HG03060 (cell line): Measurements from ENCODE around the gene PTCHD1.

Source experiments
- ATAC-seq: cut with Tn5 transposase; IDR thresholded peaks from one replicate; pipeline ENCODE4 v1.9.1; 2021; ENCODE audit warnings: low read depth, moderate number of reproducible peaks; ENCODE audit not compliant: unreplicated experiment

Gene PTCHD1

DNA sequence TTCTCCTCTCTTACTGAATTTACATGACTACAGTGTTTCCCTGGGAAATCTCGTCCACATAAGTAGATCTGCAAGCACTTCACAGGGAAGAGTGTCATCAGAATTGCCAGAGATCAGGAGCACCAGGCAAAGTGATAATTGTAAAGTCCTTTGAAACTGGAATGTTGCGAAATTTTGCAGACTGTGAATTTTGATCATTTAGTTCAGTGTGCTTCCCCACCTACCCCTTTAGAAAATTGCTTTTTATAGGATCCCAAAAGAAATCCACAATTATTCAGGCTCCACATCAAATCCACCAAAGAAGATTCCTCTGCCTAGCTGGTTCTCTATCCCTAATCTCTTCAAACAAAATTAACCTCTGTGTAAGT, 10.2 kb downstream of the PTCHD1 start:
- no peak for ATAC-seq

DNA sequence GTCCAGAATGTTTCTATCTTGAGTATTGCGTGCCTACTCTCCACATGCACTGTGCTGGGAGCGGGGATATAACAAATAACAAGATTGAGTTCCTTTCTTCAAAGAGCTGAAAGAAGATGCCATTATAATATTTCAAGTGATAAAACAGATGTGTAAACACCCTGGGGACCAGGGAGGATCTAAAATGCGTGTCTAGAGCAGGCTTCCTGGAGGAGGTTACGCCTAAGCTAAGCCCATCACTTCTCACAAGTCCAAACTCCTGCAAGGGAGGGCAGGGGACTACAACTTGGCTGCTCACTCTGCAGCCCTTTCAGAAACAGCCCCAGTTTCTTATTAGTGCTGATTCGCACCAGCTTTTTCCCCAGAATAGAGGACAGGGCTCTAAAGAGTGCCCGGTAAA, 21.5 kb downstream of the PTCHD1 start:
- no peak for ATAC-seq

DNA sequence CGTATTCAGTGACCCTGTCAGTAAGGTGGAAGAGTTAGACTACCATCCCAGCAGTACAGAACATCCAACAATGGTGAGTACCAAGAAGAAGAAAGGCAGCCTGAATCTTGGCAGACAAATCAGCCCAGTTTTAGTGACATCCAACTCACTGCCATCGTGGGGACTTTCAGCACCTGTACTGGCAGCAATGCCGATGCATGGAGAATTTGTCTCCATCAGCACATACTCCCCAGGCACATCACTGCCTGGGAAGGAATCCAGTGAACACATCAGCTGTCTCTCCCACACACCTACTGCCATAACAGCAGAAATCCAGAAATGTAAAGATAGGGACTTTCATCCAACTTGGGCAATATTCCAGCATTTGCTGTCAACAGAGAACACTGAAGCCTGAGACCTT, 29.8 kb downstream of the PTCHD1 start:
- no peak for ATAC-seq

DNA sequence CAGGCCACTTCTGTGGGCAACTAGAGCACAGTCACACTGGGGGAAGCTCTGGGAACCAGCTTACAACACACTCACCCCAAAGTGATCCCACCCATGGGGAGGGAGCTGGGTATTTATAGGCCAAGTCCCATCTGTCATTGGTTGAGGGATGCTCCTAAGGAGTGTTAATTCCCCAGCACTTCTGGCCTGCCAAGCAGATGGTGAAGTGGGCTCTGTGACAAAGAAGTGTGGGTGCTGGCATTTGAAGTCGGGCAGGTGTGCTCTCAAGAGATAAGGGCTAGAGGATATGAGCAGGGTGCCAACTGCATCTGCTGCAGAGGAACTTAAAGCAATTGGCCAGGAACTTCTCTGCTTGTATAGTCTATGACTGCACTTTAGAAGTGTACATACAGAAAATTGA, 30.9 kb downstream of the PTCHD1 start:
- no peak for ATAC-seq

DNA sequence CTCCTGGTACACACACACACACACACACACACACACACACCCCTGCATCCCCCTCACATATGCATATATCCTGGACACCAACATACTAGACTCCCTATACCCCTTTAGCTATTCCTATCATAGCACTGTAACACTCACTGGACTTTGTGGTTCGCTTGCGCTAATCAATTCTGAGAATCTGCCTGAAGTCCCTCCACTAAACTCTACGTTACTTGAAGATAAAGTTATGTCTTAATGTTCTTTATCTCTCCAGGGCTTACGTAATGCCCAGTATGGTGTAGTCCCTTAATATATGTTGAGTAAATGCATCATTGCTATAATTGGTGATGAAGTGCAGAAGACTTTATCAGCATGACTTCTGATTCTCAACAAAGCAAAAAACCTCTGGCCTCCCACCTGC, 32.3 kb downstream of the PTCHD1 start:
- ATAC-seq: no peak

DNA sequence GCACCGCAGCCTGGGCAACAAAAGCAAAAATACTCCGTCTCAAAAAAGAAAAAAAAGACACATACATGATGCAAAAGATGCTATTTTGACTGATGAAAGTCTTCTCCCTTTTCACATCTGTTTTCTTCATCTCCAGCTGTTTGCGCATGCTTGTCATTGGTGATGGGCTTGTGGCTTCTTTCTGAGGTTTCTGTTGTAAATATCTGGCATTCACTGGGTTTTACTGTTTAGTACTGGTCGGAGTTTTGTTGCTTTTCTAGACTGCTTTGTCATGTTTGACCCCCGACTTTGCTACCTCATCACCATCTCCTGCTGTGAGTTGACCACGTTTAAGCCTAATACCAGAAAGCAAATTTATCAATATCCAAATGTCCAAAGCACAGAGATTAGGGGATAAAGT, 34.4 kb downstream of the PTCHD1 start:
- no peak for ATAC-seq

DNA sequence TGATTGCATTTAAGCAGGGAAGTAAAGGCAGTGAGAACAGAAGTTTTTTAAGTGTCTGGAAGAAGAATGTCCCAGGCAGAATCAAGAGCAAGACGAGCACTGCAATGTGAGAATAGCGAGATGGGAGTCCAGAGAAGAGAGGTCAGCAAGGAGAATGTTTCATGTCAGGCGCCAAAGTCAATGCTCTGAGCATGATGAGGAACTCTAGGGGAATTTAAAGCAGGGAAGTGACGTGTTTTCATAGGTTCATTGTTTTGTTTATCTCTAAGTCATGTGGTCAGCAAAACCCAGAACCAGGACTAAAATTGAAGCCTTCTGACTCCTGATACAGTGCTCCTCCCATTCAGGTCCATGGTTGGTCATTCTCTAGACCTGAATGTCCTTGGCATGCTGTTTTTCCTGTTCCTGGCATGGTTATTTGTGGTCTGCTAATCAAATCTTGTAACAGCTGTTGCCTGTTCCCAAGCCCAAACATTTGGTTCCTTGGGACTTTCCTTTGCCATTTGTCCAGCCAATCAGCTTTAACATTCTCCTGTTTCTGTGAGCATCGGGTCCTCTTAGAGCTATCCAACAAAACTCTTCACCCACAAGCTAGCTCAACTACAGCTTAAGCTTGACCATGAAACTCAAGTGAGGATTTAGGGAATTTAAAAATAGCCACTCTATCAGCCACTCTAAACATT, 37.7 kb downstream of the PTCHD1 start:
- no peak for ATAC-seq

DNA sequence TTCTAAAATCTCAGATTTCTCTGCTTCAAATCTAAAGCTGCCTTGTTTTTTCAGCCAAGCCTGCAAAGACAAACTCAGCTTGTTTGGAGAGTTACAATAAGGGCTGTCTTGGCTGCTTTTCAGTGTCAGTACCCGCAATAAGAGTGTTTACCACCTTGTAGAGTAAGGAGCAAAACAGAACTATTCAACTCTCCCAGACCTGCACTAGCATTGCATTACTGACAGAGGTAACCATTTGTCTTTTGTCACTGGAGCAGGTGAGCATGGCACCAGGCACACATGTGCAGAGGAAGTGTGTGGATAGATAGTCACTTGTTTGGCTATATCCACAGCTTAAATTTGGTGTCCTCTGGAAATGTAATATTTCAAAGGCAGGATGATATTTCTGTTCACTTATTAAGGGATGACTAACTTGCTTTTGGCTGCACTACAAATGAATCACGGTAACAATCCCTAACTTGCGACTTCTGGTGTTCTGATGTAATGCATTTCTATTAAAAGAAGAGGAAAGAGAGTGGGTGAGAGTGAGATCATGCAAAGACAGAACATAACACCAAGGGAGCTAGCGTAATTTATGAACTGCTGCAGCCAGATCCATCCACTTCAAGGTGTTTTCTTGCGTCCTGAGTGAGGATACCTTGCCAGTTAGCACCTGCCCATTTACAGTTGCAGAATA, 38.6 kb downstream of the PTCHD1 start:
- ATAC-seq: no peak

DNA sequence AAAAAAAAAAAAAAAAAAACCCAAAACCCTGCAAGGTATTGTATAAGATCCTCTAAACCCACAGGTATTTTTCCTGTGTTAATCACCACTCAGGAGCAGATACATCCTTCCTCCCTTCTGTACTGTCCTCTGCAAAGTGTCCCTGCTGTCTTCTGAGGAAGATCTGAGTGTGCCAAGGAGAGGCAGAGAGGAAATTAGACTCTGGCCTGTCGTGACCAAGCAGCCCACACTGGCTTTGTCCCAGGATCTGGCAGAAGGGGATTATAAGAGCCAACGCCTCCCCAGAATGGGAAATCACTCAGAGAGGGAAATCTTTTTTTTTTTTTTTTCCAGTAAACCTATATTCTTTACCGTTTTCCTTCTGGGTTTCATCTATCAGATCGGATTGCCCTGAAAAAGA, 39.6 kb downstream of the PTCHD1 start:
- ATAC-seq: no peak

DNA sequence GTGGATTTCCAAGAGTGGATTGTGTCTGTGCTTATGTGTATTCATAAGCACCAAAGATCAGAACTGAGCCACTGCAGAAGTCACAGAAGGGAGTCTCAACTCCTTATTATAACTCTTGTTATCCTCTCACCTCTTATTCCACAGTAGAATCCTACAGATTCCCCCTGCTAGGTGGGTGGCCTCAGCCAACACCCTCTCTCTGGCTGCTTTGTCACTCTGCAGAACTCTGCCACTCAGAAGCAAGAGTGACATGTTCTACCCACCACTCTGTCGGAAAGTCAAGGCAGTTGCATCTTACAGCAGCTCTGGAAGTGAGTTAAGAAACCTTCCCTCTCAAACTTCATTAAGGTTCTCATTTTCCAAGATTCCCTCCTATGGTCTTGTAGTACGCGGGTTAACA, 41.9 kb downstream of the PTCHD1 start:
- ATAC-seq: no peak

DNA sequence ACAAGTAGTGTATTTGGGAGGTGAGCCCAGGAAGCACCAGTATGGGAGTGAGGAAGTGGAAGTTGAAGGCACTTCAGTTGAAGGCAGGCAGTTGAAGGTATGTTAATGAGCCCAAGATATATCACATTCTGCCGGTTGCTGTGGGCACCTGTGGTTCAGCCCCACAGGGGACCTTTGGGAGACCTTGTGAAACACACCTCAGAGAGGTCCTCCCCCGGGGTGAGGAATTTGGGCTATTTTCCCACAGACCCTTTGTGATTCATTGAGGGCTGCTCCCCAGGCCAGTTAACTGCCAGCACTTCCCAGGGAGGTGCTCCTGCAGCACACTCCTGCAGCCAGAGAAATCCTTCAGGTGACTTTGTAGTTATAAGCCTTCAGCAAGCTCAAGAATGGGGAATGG, 45.9 kb downstream of the PTCHD1 start:
- no peak for ATAC-seq

DNA sequence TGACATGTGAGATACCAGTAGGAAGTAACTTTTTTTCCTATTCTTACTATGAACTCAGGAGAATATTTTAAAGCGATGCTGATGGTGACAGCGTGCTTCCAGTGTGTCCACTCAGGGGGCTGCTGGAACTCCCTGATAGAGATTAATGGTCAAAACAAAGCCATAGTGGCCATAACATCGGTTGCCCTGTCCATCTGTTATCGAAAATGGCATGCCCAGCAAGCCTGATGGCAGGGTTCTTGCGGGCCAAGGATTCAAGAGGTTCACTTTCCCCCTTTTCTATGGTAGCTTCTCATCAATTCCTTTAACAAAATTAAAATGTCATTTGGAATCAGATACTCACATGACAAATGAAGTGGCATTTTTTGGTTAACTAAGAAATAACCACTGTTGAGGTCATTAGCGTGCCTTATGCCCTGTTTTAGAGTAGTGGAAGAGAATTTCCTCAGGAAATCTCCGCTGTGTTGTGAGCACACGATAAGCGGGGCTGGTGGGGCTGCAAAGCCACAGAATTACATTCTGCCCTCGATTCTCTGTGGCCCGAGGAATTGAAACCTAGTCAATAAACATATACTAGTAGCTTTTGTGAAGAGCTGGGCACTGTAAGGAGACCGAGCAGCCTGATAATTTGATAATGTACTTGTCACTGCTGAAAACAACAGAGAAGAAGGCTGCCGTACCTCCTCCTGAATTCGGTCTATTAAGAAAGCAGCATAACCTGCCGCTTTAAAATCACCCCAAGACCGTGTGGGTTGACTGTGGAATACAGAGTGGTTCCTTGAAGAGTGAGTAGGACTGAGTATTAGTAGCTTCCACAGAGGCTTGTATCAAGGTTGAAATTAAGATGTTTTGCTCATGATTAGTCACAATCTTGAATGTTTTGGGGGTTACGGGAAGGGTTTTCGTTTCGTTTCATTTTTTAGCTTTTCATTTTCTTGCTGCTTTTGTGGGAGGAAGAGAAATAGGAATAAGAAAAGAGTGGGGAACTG, 46.7 kb downstream of the PTCHD1 start:
- no peak for ATAC-seq

DNA sequence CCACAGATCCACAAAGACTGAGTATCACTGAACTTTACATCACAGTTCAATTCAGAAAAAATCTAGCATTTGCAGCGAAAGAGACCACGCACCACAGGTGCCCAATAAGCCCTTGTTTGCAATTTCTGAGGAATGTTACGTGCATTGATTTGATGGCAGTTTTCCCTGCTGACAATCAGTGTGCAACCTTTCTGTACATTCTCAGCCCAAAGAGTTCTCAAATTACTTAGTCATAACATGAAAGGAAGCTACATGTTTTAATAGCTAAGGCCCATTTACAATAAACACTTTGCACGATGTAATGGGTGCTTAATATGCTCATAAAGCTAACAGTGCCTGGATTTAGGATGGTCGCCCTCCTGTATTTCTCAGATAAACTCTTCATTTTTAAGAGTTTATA, 47.9 kb downstream of the PTCHD1 start:
- no peak for ATAC-seq

DNA sequence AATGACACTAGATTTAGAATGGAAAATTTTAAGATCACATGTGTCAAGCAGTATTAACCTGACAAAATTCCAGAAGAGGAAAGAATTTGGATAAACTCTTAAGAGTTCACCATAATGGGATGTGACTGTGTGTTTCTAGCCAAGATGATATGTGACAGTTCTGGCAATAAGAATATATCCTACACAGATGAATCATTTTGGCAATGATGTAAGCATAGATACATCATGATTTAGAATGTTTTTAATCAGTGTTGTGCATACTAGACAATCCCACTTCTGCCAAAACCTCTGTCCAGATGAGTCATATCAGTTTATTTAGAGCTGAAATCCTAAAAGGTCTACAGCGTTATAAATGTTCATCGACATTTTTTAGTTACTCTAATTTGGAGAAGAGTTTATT, 48.8 kb downstream of the PTCHD1 start:
- ATAC-seq: no peak

DNA sequence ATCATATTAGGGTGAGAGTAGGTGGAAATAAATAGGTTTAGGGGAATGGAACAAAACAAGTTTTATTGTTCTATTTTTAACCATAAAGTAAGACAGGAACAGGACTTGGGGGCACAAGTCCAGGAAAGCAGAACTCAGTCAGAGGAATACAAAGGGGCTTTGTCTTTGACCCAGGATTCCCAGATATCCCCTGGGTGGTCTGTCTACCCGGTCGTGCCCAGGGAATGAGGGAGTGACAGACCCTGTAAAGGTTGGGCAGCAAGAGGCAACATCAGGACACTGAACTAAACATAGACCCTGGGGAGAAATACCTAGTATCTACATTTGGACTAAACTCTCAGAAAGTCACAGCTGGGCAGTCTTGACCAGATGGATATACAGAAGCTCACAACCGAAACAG, 50.6 kb downstream of the PTCHD1 start:
- ATAC-seq: no peak

DNA sequence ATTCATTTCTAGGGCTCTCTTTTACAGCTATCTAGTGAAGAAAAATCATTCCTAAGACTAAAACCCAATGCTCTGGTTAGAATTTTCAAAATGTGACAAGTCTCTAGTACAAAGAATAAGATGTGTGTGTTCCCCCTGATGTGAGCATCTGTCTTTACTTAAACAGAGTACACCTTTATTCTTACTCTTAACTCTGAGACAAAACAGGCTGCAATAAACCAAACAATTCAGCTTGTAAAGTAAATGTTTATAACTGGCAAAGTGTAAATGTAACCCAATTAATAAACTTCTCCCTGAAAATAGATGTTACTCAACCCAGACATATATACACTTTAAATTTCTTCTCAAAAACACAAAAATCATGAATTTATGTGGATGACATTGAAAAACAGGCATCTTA, 51.6 kb downstream of the PTCHD1 start:
- no peak for ATAC-seq

DNA sequence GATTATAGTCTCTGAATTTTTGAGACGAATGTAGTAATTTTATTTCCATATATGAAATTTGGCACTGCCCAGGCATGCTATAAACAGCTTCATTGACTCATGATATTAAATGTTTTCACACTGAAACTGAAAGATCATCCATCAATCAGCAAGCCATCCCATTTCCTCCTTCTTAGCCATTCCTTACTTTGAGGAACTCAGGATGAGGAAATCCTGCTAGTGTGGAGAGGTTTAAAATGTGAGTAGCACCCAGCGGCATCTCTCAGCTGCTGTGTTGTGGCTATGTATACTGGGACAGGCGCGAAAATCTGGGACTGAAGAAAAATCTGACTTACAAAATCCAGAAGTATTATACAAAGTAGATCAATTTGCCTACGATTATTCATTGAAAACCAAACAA, 52.1 kb downstream of the PTCHD1 start:
- ATAC-seq: no peak

DNA sequence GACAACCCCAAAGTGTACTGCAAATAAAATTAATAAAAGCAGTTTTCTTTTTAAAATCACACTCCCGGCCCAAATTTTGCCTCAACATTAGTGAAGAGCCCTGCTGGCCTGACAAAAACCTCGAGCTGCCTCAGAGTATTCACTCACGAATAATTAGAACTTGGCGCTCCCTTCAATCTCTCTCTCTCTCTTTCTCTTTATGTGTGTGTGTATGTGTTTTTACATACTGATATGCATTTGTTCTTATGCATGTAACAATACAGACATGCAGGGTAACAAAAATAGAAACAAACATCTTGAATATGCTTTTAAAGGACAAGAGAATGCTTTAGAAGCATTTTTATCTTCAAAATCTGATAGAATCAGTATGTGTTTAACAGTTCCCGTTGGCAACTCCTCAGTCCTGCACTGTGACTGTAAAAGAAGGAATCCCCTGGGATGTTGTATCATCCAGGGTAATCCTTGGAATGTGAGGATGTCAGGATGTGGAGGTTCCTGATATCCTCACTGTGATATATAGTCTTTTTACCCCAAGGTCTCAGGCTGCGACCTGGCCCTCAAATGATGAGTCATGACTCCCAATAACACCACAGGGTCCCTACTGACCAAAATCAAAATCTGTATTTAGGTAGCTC, 53.0 kb downstream of the PTCHD1 start:
- ATAC-seq: no peak

DNA sequence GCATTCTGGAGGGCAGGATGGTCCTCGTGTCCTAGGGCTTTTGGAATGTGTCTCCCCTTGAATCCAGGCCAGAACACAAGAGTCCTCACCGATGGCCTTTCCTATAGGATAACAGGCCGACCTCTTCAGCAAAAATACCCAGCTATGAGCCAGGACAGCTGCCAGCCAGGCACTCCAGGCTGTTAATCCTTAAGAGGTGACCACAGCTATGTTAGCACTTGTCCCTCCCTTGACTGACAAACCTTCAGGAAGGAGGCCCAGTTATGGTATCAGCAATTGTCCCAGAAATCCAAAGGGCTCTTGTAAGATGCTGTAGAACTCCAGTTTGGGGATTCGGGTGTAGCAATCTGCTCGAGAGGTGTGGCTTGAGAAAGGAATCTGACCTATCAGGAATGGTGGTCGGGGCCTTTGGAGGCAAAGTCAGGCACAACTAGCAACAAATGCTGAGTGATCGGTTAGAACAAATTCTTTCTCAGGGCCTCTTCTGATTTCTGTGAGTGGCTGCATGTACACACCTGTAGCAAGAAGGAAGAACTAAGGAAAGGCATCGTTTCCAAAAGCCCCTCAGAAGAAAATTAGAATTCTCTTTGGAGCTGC, 54.6 kb downstream of the PTCHD1 start:
- no peak for ATAC-seq

DNA sequence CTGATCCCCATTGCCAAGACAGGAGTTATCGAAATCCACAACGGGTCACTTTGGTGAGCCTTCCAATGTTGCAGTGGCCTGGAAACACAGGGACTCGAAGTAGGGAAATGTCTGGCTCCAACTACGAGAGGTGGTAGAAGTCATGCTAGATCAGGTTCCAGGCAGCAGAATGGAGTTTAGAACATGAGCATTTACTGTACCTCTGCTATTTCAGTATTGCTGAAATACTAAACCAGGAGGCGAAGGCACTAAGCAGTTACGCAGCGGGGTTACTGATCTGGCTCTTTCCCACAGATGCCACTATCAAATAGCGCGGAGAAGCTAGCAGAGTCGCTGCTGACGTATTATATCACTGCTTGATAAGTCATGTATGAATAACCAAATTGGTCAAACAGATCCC, 56.3 kb downstream of the PTCHD1 start:
- ATAC-seq: no peak

DNA sequence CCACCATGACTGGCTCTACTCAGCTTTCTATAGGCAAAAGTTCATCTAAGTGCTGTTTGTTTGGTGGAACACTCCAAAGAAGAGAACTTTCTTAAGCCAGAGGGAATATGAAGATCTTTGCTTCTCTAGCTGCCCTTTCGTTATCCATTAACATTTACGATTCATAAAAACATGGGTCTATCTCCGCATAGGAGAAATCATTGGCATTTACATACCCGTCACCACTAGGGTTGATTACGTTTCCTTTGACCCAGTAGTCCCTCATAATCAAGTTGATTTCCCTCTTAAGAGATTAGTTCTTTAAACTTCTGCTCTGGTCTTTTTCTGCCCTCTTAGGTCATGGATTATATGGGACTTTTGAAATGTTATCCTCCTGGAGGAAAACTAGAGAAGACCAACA, 57.5 kb downstream of the PTCHD1 start:
- no peak for ATAC-seq
